GM19324 (cell line): ENCODE measurements around the gene STAT3.
"Not testable (repeated sequence)": the region's sequence is repeated elsewhere in the genome, so short reads cannot be mapped to it uniquely, and the experiment has no call there.

Source experiments
- ATAC-seq: cut with Tn5 transposase; IDR thresholded peaks from one replicate; pipeline ENCODE4 v1.9.1; 2021; ENCODE audit warnings: mild to moderate bottlenecking, moderate library complexity; ENCODE audit not compliant: unreplicated experiment, low FRiP score

The STAT3 gene

GRCh38 chr17:42386777-42387657 is 1.2 kb downstream of the STAT3 start:
- ATAC-seq = no peak

DNA sequence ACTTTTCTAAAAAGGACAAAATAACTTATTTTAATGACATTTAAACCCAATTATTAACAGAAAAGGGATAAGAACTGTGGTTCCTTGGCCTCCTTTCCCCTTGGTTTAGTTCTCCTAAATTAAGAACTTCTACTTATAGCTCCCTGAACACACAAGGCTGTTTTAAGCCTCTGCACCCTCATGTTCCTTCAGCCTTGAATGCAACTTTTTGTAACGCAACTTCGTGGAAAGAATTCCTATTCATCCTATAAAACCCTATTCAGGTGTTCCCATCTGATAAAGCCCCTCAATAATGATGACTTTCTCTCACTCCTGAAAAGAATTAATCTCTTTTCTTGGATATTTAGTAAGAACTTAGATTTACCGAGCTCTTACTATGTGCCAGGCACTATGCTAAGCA is 6.3 kb downstream of the STAT3 start:
- ATAC-seq = no peak

- ATAC-seq = no peak
These were observed 7.3 kb downstream of the STAT3 start for GRCh38 chr17:42380935-42381334.

- no peak for ATAC-seq
These were observed 9.2 kb downstream of the STAT3 start for GRCh38 chr17:42378959-42379594.

- no peak for ATAC-seq
These were observed 9.8 kb downstream of the STAT3 start for GRCh38 chr17:42378359-42378958.

DNA sequence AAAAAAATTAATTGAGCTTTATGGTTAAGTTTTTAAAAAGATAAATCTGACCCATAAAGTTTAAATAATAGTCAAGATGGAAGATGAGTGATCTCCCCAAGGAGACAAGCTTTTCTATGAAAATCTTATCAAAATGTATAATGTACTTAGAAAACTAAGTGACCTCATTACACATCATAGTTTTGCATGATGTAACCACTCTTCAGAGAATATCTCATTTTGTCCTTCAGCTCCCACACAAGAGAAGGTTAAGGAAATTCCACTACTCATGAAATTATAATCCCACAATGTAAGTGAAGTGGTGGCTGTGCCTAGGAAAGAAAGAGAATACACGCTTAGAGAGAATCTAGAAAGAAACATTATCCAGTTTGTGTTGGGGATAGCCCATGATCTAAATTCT is 14.3 kb downstream of the STAT3 start:
- ATAC-seq = no peak

DNA sequence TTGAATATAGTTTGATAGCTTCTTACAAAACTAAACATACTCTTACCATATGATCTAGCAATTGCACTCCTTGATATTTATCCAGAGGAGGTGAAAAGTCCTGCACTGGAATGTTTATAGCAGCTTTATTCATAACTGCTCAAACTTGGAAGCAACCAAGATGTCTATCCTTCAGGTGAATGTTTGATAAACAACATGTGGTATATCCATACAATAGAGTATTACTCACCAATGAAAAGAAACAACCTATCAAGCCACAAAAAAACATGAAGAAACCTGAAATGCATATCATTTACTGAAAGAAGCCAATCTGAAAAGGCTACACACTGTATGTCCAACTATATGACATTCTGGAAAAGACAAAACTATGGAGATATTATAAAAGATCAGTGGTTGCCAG is 16.1 kb downstream of the STAT3 start:
- no peak for ATAC-seq

DNA sequence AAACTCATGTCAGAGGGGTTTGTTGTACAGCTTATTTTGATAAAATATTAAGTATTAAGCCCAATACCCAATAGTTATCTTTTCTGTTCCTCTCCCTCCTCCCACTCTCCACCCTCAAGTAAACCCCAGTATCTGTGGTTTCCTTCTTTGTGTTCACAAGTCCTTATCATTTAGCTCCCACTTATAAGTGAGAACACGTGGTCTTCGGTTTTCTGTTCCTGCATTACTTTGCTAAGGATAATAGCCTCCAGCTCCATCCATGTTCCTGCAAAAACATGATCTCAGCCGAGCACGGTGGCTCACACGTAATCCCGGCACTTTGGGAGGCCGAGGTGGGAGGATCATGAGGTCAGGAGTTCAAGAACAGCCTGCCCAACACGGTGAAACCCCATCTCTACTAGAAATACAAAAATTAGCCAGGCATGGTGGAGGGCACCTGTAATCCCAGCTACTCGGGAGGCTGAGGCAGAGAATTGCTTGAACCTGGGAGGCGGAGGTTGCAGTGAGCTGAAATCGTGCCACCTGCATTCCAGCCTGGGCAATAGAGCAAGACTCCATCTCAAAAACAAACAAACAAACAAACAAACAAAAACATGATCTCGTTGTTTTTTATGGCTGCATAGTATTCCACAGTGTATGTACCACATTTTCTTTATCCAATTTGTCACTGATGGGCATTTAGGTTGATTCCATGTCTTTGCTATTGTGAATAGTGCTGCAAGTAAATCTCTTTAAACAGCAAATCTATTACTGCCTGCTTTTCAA is 19.3 kb downstream of the STAT3 start:
- ATAC-seq = not testable (repeated sequence)

GRCh38 chr17:42368310-42368709 is 19.9 kb downstream of the STAT3 start:
- ATAC-seq = not testable (repeated sequence)

GRCh38 chr17:42366176-42367023 is 21.8 kb downstream of the STAT3 start:
- ATAC-seq = not testable (repeated sequence)

- ATAC-seq = no peak
These were observed 23.1 kb downstream of the STAT3 start for GRCh38 chr17:42365136-42365535.

GRCh38 chr17:42363767-42364585 is 24.3 kb downstream of the STAT3 start:
- ATAC-seq = no peak

GRCh38 chr17:42363231-42363630 is 25.0 kb downstream of the STAT3 start:
- no peak for ATAC-seq

GRCh38 chr17:42362245-42362961 is 25.8 kb downstream of the STAT3 start:
- no peak for ATAC-seq

GRCh38 chr17:42361781-42362186 is 26.5 kb downstream of the STAT3 start:
- ATAC-seq = no peak

DNA sequence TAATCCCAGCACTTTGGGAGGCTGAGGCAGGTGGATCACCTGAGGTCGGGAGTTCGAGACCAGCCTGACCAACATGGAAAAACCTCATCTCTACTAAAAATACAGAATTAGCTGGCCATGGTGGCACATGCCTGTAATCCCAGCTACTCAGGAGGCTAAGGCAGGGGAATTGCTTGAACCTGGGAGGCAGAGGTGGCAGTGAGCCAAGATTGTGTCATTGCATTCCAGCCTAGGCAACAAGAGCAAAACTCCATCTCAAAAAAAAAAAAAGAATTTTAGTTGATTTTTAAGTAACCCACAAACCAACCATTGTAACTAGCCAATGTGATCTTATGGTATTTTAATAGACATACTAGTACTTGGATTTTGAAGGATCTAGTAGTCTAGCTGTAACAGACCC is 27.9 kb downstream of the STAT3 start:
- not testable (repeated sequence) for ATAC-seq

GRCh38 chr17:42359133-42359532 is 29.1 kb downstream of the STAT3 start:
- ATAC-seq = no peak

DNA sequence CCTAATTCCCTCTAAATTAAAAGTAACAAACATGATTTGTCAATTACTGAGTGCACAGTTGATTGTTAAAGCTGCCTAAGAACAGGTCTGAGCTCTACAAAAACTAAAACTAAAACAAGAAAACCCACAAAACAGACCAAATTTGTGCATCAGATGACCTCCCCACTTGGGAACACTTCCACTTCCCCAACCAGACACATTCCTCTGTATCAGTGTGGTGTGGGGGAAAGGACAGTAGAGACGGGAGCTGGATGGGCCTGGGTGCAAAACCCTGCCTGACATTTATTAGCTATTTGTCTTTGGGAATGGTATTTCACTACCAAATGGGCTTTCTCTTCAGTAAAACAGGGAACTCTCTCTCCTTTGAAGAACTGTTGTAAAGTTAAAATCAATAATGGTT is 29.8 kb downstream of the STAT3 start:
- ATAC-seq = no peak
